Measurements from ENCODE around the gene RPUSD1. TPM values are rescaled to one million over a fixed set of nuclear protein-coding genes. Genes with fewer than 3 reads are reported as not detected.

The RPUSD1 gene
- polyA plus RNA-seq, 12 donors: 6.6 to 12.7 (median 8.6) TPM; not detected in 1

Other genes starting within 250 kb of the RPUSD1 start
- gene PRR35, start 228.0 kb downstream of the RPUSD1 start, polyA plus RNA-seq (ENCODE audit: insufficient read length in 12 of 12): under 1 TPM in 6 of 12 donors, not detected in 6; 0.08 to 0.24 (median 0.13) TPM
- 1 to 10 TPM in 3 of 12 donors, under 1 TPM in 7, not detected in 2; 0.62 to 1.3 (median 0.89) TPM for gene NHLRC4, start 221.4 kb downstream of the RPUSD1 start, polyA plus RNA-seq (ENCODE audit: insufficient read length in 12 of 12)
- gene PIGQ, start 218.4 kb downstream of the RPUSD1 start, polyA plus RNA-seq (ENCODE audit: insufficient read length in 12 of 12): 10 to 100 TPM in 11 of 12 donors, not detected in 1; 12.9 to 36.0 (median 17.9) TPM
- gene RAB40C, start 198.3 kb downstream of the RPUSD1 start, polyA plus RNA-seq (ENCODE audit: insufficient read length in 12 of 12): 10 to 100 TPM in 7 of 12 donors, 1 to 10 TPM in 4, not detected in 1; 8.8 to 25.9 (median 10.6) TPM
- gene WFIKKN1, start 157.4 kb downstream of the RPUSD1 start, polyA plus RNA-seq (ENCODE audit: insufficient read length in 12 of 12): 1 to 10 TPM in 1 of 12 donors, under 1 TPM in 9, not detected in 2; 0.14 to 2.1 (median 0.39) TPM
- 10 to 100 TPM in 11 of 12 donors, not detected in 1; 28.9 to 48.1 (median 35.5) TPM for gene METTL26, start 152.1 kb downstream of the RPUSD1 start, polyA plus RNA-seq (ENCODE audit: insufficient read length in 12 of 12)
- 10 to 100 TPM in 4 of 12 donors, 1 to 10 TPM in 7, not detected in 1; 6.6 to 35.0 (median 9.4) TPM for gene MCRIP2, start 146.6 kb downstream of the RPUSD1 start, polyA plus RNA-seq (ENCODE audit: insufficient read length in 12 of 12)
- 10 to 100 TPM in 11 of 12 donors, not detected in 1; 11.6 to 41.2 (median 15.9) TPM for gene WDR90, start 139.0 kb downstream of the RPUSD1 start, polyA plus RNA-seq (ENCODE audit: insufficient read length in 12 of 12)
- gene RHOT2, start 120.2 kb downstream of the RPUSD1 start, polyA plus RNA-seq (ENCODE audit: insufficient read length in 12 of 12): 10 to 100 TPM in 11 of 12 donors, not detected in 1; 38.6 to 95.9 (median 45.4) TPM
- gene RHBDL1, start 112.7 kb downstream of the RPUSD1 start, polyA plus RNA-seq (ENCODE audit: insufficient read length in 12 of 12): 1 to 10 TPM in 8 of 12 donors, under 1 TPM in 2, not detected in 2; 0.69 to 2.6 (median 1.2) TPM
- gene STUB1, start 108.0 kb downstream of the RPUSD1 start, polyA plus RNA-seq (ENCODE audit: insufficient read length in 12 of 12): 100 to 1,000 TPM in 2 of 12 donors, 10 to 100 TPM in 9, not detected in 1; 61.0 to 138 (median 85.7) TPM
- gene JMJD8, start 104.0 kb downstream of the RPUSD1 start, polyA plus RNA-seq (ENCODE audit: insufficient read length in 12 of 12): 10 to 100 TPM in 11 of 12 donors, not detected in 1; 20.3 to 59.8 (median 28.4) TPM
- gene WDR24, start 98.0 kb downstream of the RPUSD1 start, polyA plus RNA-seq (ENCODE audit: insufficient read length in 12 of 12): 1 to 10 TPM in 11 of 12 donors, not detected in 1; 5.0 to 9.0 (median 6.0) TPM
- 1 to 10 TPM in 3 of 12 donors, under 1 TPM in 7, not detected in 2; 0.24 to 1.2 (median 0.52) TPM for gene FBXL16, start 82.6 kb downstream of the RPUSD1 start, polyA plus RNA-seq (ENCODE audit: insufficient read length in 12 of 12)
- 10 to 100 TPM in 11 of 12 donors, not detected in 1; 15.2 to 43.8 (median 19.1) TPM for gene METRN, start 73.3 kb downstream of the RPUSD1 start, polyA plus RNA-seq (ENCODE audit: insufficient read length in 12 of 12)
- 10 to 100 TPM in 5 of 12 donors, 1 to 10 TPM in 6, not detected in 1; 4.9 to 25.5 (median 9.9) TPM for gene ANTKMT, start 67.2 kb downstream of the RPUSD1 start, polyA plus RNA-seq (ENCODE audit: insufficient read length in 12 of 12)
- 1 to 10 TPM in 3 of 12 donors, under 1 TPM in 7, not detected in 2; 0.58 to 1.5 (median 0.86) TPM for gene CCDC78, start 61.9 kb downstream of the RPUSD1 start, polyA plus RNA-seq (ENCODE audit: insufficient read length in 12 of 12)
- 1 to 10 TPM in 9 of 12 donors, under 1 TPM in 1, not detected in 2; 0.99 to 2.9 (median 2.1) TPM for gene HAGHL, start 61.3 kb downstream of the RPUSD1 start, polyA plus RNA-seq (ENCODE audit: insufficient read length in 12 of 12)
- gene CIAO3, start 47.4 kb downstream of the RPUSD1 start, polyA plus RNA-seq (ENCODE audit: insufficient read length in 12 of 12): 10 to 100 TPM in 10 of 12 donors, 1 to 10 TPM in 1, not detected in 1; 7.5 to 16.7 (median 15.7) TPM
- gene MSLN, start 27.6 kb downstream of the RPUSD1 start, polyA plus RNA-seq (ENCODE audit: insufficient read length in 12 of 12): 10 to 100 TPM in 2 of 12 donors, 1 to 10 TPM in 3, under 1 TPM in 5, not detected in 2; 0.22 to 15.6 (median 0.91) TPM
- gene CHTF18, start 239 bp upstream of the RPUSD1 start, polyA plus RNA-seq (ENCODE audit: insufficient read length in 12 of 12): 10 to 100 TPM in 10 of 12 donors, 1 to 10 TPM in 1, not detected in 1; 9.4 to 56.5 (median 13.5) TPM
- under 1 TPM in 1 of 12 donors, not detected in 11; 0.34 TPM for gene GNG13, start 12.4 kb upstream of the RPUSD1 start, polyA plus RNA-seq (ENCODE audit: insufficient read length in 12 of 12)
- 10 to 100 TPM in 7 of 12 donors, 1 to 10 TPM in 4, not detected in 1; 8.5 to 16.9 (median 11.0) TPM for gene LMF1, start 182.6 kb upstream of the RPUSD1 start, polyA plus RNA-seq (ENCODE audit: insufficient read length in 12 of 12)
- gene SOX8, start 193.4 kb upstream of the RPUSD1 start, polyA plus RNA-seq (ENCODE audit: insufficient read length in 12 of 12): 10 to 100 TPM in 11 of 12 donors, not detected in 1; 17.1 to 40.3 (median 30.6) TPM